GM23248 (cell line): ENCODE measurements around the gene LRRC73. TPM values are rescaled to one million over a fixed set of nuclear protein-coding genes. Genes with fewer than 3 reads are reported as not detected.
A peak's percentile ranks its signal among the peaks of the same experiment; 100 is the strongest.

ENCODE experiments used
- DNase-seq: peaks from one replicate; pipeline ENCODE4 v3.0.0-alpha.2; 2015
- H2AFZ ChIP-seq: fragments of 200-600 bp; sonication (generic); 2 replicates; pipeline ENCODE4 v1.6.1; 2016; ENCODE audit warnings: antibody characterized with exemption
- H3F3A ChIP-seq: fragments of 200-600 bp; sonication (generic); 2 replicates; pipeline ENCODE4 v1.6.1; 2016; ENCODE audit warnings: mild to moderate bottlenecking, antibody characterized with exemption, mixed run types; ENCODE audit not compliant: insufficient read depth
- H3K27ac ChIP-seq: fragments of 200-600 bp; sonication (generic); 2 replicates; pipeline ENCODE4 v1.5.1; 2016; ENCODE audit warnings: mild to moderate bottlenecking
- H3K27me3 ChIP-seq: fragments of 200-600 bp; sonication (generic); replicated peaks from 2 replicates; pipeline ENCODE4 v1.6.1; 2016; ENCODE audit warnings: mild to moderate bottlenecking; ENCODE audit not compliant: insufficient read depth
- H3K36me3 ChIP-seq: fragments of 200-600 bp; sonication (generic); 2 replicates; pipeline ENCODE4 v1.6.1; 2016; ENCODE audit warnings: low read depth, mild to moderate bottlenecking
- H3K4me1 ChIP-seq: fragments of 200-600 bp; sonication (generic); 2 replicates; pipeline ENCODE4 v1.6.1; 2016; ENCODE audit warnings: mild to moderate bottlenecking; ENCODE audit not compliant: insufficient read depth
- H3K4me2 ChIP-seq: fragments of 200-600 bp; sonication (generic); one replicate; pipeline ENCODE4 v1.6.1; 2016; ENCODE audit warnings: mild to moderate bottlenecking; ENCODE audit not compliant: unreplicated experiment
- H3K4me3 ChIP-seq: fragments of 200-600 bp; sonication (generic); 2 replicates; pipeline ENCODE4 v1.5.1; 2016; ENCODE audit warnings: mild to moderate bottlenecking
- H3K79me2 ChIP-seq: fragments of 200-600 bp; sonication (generic); 2 replicates; pipeline ENCODE4 v1.6.1; 2016; ENCODE audit warnings: mild to moderate bottlenecking; ENCODE audit not compliant: insufficient read depth
- H3K9ac ChIP-seq: fragments of 200-600 bp; sonication (generic); 2 replicates; pipeline ENCODE4 v1.6.1; 2016; ENCODE audit warnings: mild to moderate bottlenecking
- H3K9me2 ChIP-seq: fragments of 200-600 bp; sonication (generic); 2 replicates; pipeline ENCODE4 v1.6.1; 2016; ENCODE audit warnings: mixed run types, mild to moderate bottlenecking, moderate library complexity; ENCODE audit not compliant: insufficient read depth
- H3K9me3 ChIP-seq: fragments of 200-600 bp; sonication (generic); one replicate; pipeline ENCODE4 v1.6.1; 2017; ENCODE audit warnings: low read depth
- H4K20me1 ChIP-seq: fragments of 200-600 bp; sonication (generic); 2 replicates; pipeline ENCODE4 v1.6.0; 2016; ENCODE audit not compliant: insufficient read depth
- EZH2 ChIP-seq: fragments of 200-600 bp; sonication (generic); IDR thresholded peaks from 2 replicates; pipeline ENCODE4 v1.6.1; 2018; ENCODE audit warnings: antibody characterized with exemption, mild to moderate bottlenecking; ENCODE audit not compliant: insufficient read depth, poor library complexity, severe bottlenecking
- EZH2phosphoT487 ChIP-seq: fragments of 200-600 bp; sonication (generic); IDR thresholded peaks from 2 replicates; pipeline ENCODE4 v1.6.1; 2018; ENCODE audit warnings: antibody characterized with exemption, moderate library complexity, mild to moderate bottlenecking, low read depth; ENCODE audit not compliant: insufficient read depth
- WGBS, 2 experiments: methylation state at CpG; one replicate each; pipeline ENCODE4 v1.1.6; 2015 to 2017; ENCODE audit warnings: low lambda C conversion rate in 2 of 2, low coverage in 1 of 2; ENCODE audit errors: missing lambda C conversion rate in 2 of 2; 5-methylcytosine and 5-hydroxymethylcytosine counted together
- in situ Hi-C: fragments of 300-500 bp; cut with MboI; formaldehyde crosslinking; loops from 2 replicates; pipeline ENCODE4 v1.15.0; 2020
- polyA plus RNA-seq: library from polyadenylated mRNA; unstranded; fragments of >200 nt; fragmentation: Nextera tagmentation; extraction: Ambion mirVana; gene quantifications from 2 replicates; pipeline ENCODE4 v1.2.1, GENCODE V29; 2016
- total RNA-seq: library from RNA; depleted of rRNA; stranded (reverse); fragments of >200 nt; shearing (Covaris generic); gene quantifications from 2 replicates; pipeline ENCODE4 v1.2.3, GENCODE V29; 2014

LRRC73 gene
- total and polyA plus RNA-seq, 2 experiments from 2014 or later = 1.0 to 1.6 TPM

- Histone ChIP-seq H3K79me2 (no peaks in the 10 kb centered on the region; the same call in none of the 2 replicates), H3K4me2 (peak overlapping the region; percentile 17), H3K36me3 (no peaks in the 10 kb centered on the region), H3K27ac (no peak overlapping the region), H3K4me3 (no peak overlapping the region), H3K4me1 (peaks cover 10% of the 10 kb centered on the region), H3K27me3 (no peaks in the 10 kb centered on the region), H2AFZ (no peak overlapping the region), H3K9me2 (no peaks in the 10 kb centered on the region), H3F3A (peaks cover 7% of the 10 kb centered on the region; the same call in 1 of the 2 replicates), H3K9me3 (no peaks in the 10 kb centered on the region), H4K20me1 (no peaks in the 10 kb centered on the region), H3K9ac (no peak overlapping the region)
- TF ChIP-seq EZH2phosphoT487 = no peak
- TF ChIP-seq EZH2 = no peak
- no peak for DNase-seq
- in situ Hi-C loops = no loop called here
- WGBS, 2 experiments = 81 to 91% methylated on average over 2 of the region's 2 CpGs
These were observed 29.1 kb downstream of the LRRC73 start for GRCh38 chr6:43481075-43481474.

- peaks cover 7% of the 10 kb centered on the region; the same call in 1 of the 2 replicates for H3F3A ChIP-seq
- peak; percentile 43 for DNase-seq
- H2AFZ ChIP-seq = peak overlapping the region; percentile 94
- no peaks in the 10 kb centered on the region for H3K27me3 ChIP-seq
- H3K79me2 ChIP-seq = no peaks in the 10 kb centered on the region; the same call in none of the 2 replicates
- no peaks in the 10 kb centered on the region for H3K9me2 ChIP-seq
- peak overlapping the region; percentile 45 for H3K27ac ChIP-seq
- H3K36me3 ChIP-seq = no peaks in the 10 kb centered on the region
- no peak for TF ChIP-seq EZH2phosphoT487
- no peak for TF ChIP-seq EZH2
- 14 to 15% methylated on average over 3 of the region's 3 CpGs for WGBS, 2 experiments
- no peaks in the 10 kb centered on the region for H3K9me3 ChIP-seq
- no peaks in the 10 kb centered on the region for H4K20me1 ChIP-seq
- peaks cover 10% of the 10 kb centered on the region for H3K4me1 ChIP-seq
- H3K4me2 ChIP-seq = peak overlapping the region; percentile 89
- in situ Hi-C loops = no loop called here
- H3K4me3 ChIP-seq = peak overlapping the region; percentile 93
- H3K9ac ChIP-seq = peak overlapping the region; percentile 96
These were observed 32.2 kb downstream of the LRRC73 start for GRCh38 chr6:43478008-43478372.

- Histone ChIP-seq H3K27ac (peak within 1 kb of the TSS; percentile 45), H2AFZ (peak within 1 kb of the TSS; percentile 94), H3K9ac (peak within 1 kb of the TSS; percentile 96), H3K27me3 (no peaks in the 10 kb centered on the region), H3K4me3 (peak within 1 kb of the TSS; percentile 93), H4K20me1 (no peaks in the 10 kb centered on the region), H3K4me2 (peak within 1 kb of the TSS; percentile 89), H3K4me1 (peaks cover 10% of the 10 kb centered on the region), H3K79me2 (no peaks in the 10 kb centered on the region; the same call in none of the 2 replicates), H3K9me3 (no peaks in the 10 kb centered on the region), H3F3A (peaks cover 7% of the 10 kb centered on the region; the same call in 1 of the 2 replicates), H3K9me2 (no peaks in the 10 kb centered on the region), H3K36me3 (no peaks in the 10 kb centered on the region)
- WGBS, 2 experiments = 3% methylated on average over 24 to 34 of the region's 34 CpGs
- in situ Hi-C loops = no loop called here
- DNase-seq = peak; percentile 92
- TF ChIP-seq EZH2phosphoT487 (no peak), EZH2 (no peak)
These were observed 32.7 kb downstream of the LRRC73 start, which contains the start of gene TJAP1 for GRCh38 chr6:43477235-43478007. Gene TJAP1 (plus strand): TSS chr6:43477570. CDS start chr6:43499002, 21,432 bp downstream.

- peak overlapping the region; percentile 96 for H3K9ac ChIP-seq
- H3K9me2 ChIP-seq = no peaks in the 10 kb centered on the region
These were observed 33.4 kb downstream of the LRRC73 start for GRCh38 chr6:43476746-43477145.

More at GRCh38 chr6:43476746-43477145, 33.4 kb downstream of the LRRC73 start:
- H3K36me3 ChIP-seq = no peaks in the 10 kb centered on the region
- in situ Hi-C loops = no loop called here
- peak overlapping the region; percentile 93 for H3K4me3 ChIP-seq
- peaks cover 7% of the 10 kb centered on the region; the same call in 1 of the 2 replicates for H3F3A ChIP-seq
- 17 to 33% methylated on average over 2 of the region's 2 CpGs for WGBS, 2 experiments
- H3K4me2 ChIP-seq = peak overlapping the region; percentile 89
- no peaks in the 10 kb centered on the region for H3K9me3 ChIP-seq
- no peaks in the 10 kb centered on the region for H4K20me1 ChIP-seq
- no peak for TF ChIP-seq EZH2phosphoT487
- TF ChIP-seq EZH2 = no peak
- DNase-seq = peak; percentile 36
- peaks cover 10% of the 10 kb centered on the region for H3K4me1 ChIP-seq
- no peaks in the 10 kb centered on the region; the same call in none of the 2 replicates for H3K79me2 ChIP-seq
- peak overlapping the region; percentile 94 for H2AFZ ChIP-seq
- H3K27ac ChIP-seq = no peak overlapping the region; the same call in 1 of the 2 replicates
- no peaks in the 10 kb centered on the region for H3K27me3 ChIP-seq
